ENCODE data around the gene MSH2.
A peak's percentile ranks its signal among the peaks of the same experiment; 100 is the strongest.
"Not testable (repeated sequence)": the region's sequence is repeated elsewhere in the genome, so short reads cannot be mapped to it uniquely, and the experiment has no call there.

The MSH2 gene

DNA sequence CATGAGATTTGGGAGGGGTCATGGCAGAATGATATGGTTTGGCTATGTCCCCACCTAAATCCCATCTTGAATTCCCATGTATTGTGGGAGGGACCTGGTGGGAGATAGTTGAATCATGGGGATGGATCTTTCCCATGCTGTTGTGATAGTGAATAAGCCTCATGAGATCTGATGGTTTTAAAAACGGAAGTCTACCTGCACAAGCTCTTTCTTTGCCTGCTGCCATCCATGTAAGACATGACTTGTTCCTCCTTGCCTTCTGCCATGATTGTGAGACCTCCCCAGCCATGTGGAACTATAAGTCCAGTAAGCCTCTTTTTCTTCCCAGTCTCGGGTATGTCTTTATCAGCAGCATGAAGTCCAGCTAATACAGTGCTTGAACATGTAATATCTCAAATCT is 5.0 kb downstream of the MSH2 start:
- DNase-seq (ENCODE audit: low spot score) = not testable (repeated sequence)

DNA sequence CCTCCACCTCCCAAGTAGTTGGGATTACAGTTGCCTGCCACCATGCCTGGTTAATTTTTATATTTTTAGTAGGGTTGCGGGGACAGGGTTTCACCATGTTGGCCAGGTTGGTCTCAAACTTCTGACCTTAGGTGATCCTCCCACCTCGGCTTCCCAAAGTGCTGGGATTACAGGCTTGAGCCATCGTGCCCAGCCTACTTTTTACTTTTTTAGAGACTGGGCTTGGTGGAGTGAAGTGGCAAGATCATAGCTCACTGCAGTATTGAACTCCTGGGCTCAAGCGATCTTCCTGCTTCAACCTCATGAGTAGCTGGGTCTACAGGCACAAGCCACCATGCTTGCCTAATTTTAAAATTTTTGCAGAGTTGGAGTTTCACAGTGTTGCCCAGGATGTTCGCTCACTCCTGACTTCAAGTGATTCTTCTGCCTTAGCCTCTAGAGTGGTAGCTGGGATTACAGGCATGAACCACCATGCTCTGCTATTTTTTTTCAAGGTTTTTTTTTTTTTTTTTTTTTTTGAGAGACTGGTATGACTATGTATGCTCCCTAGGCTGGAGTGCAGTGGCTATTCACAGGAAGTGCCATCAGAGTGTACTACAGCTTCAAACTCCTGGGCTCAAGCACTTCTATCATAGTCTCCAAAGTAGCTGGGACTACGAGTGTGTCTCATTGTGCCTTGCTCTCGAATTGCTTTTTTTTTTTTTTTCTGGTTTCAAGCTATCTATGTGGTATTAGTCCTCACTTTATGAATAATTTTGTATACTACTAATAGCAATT is 11.9 kb downstream of the MSH2 start:
- DNase-seq (ENCODE audit: low spot score) = no peak

DNA sequence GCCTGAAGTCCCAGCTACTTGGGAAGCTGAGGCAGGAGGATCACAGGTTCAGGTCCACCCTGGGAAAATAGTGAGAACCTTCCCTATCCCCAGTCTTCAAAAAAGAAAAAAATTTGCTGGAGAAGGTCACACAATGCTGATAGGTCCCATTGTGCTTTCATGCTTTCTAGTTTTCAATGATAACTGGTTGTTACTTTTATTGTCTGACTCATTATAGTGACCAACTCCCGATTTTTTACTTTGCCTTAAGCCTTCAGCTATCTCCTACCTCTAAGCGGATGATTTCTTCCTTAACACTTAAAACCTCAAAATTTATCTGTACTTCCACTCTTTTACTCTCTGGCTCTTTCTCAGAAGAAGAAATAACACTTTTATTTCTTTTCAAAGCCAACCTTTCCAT is 17.3 kb downstream of the MSH2 start:
- DNase-seq (ENCODE audit: low spot score) = no peak

DNA sequence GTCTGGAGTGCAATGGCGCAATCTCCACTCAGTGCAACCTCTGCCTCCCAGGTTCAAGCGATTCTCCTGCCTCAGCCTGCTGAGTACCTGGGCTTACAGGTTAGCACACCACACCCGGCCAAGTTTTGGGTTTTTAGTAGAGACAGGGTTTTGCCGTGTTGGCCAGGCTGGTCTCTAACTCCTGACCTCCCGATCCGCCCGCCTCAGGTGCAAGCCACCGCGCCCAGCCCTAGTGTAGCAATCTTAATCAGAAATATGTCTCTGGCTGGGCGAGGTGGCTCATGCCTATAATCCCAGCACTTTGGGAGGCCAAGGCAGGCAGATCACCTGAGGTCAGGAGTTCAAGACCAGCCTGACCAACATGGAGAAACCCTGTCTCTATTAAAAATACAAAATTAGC is 17.7 kb downstream of the MSH2 start:
- DNase-seq (ENCODE audit: low spot score) = peak; percentile 5

DNA sequence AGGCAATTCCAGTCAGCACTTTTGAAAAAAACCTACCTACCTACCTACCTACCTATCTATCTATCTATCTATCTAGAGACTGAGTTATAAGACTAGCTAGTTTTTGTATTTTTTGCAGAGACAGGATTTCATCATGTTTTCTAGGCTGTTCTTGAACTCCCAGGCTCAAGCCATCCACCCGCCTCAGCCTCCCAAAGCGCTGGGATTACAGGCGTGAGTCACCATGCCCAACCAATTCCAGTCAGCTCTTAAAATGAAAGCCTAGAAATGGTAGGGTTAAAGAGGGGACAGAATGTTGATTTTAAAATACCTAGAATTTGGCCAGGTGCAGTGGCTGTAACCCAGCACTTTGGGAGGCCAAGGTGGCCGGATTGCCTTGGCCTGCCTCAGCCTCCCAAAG is 19.1 kb downstream of the MSH2 start:
- DNase-seq (ENCODE audit: low spot score) = no peak

DNA sequence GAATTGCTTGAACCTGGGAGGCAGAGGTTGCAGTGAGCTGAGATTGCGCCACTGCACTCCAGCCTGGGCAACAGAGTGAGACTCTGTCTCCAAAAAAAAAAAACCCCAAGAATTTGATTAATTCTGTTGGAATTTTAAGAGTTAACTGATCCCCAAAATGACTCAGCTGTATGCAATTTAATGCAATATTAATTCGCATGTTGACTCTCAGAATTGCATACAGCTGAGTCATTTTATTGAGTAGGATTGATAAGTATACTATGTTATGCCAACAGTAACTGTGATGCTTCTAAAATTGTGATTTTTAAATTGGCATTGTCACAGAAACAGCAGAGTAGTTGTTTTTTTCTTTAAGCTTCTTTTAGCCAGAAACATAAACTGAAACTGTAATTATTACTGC is 19.6 kb downstream of the MSH2 start:
- DNase-seq (ENCODE audit: low spot score) = no peak

DNA sequence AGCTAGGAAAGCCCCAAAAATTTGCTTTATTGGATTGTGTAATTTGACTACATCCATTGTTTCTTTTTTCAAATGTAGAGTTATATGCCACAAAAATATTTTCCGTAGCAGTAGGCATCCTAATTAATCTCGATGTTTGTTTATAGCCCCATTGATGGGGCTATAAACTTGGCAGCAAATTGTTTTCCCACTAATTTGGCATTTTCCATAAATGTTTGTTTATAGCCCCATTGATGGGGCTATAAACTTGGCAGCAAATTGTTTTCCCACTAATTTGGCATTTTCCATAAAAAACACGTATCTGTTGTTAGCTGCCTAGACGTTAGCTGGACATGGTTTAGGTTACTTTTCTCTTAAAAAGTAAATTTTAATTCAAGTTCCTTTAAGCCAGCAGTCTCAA is 23.8 kb downstream of the MSH2 start:
- DNase-seq (ENCODE audit: low spot score) = no peak

DNA sequence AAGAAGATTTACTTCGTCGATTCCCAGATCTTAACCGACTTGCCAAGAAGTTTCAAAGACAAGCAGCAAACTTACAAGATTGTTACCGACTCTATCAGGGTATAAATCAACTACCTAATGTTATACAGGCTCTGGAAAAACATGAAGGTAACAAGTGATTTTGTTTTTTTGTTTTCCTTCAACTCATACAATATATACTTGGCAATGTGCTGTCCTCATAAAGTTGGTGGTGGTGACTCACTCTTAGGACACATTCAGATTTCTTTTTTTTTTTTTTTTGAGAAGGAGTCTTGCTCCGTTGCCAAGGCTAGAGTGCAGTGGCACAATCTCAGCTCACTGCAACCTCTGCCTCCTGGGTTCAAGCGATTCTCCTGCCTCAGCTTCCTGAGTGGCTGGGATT is 26.8 kb downstream of the MSH2 start:
- DNase-seq (ENCODE audit: low spot score) = no peak

DNA sequence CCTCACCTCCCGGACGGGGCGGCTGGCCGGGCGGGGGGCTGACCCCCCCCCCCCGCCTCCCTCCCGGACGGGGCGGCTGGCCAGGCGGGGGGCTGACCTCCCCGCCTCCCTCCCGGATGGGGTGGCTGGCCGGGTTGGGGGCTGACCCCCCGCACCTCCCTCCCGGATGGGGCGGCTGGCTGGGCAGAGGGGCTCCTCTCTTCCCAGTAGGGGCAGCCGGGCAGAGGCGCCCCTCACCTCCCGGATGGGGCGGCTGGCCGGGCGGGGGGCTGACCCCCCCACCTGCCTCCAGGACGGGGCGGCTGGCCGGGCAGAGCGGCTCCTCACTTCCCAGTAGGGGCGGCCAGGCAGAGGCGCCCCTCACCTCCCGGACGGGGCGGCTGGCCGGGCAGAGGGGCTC is 30.1 kb downstream of the MSH2 start:
- not testable (repeated sequence) for DNase-seq (ENCODE audit: low spot score)

DNA sequence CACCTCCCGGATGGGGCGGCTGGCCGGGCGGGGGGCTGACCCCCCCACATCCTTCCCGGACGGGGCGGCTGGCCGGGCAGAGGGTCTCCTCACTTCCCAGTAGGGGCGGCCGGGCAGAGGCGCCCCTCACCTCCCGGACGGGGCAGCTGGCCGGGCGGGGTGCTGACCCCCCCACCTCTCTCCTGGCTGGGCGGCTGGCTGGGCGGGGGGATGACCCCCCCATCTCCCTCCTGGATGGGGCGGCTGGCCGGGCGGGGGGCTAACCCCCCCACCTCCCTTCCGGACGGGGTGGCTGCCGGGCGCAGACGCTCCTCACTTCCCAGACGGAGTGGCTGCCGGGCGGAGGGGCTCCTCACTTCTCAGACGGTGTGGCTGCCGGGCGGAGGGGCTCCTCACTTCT is 30.5 kb downstream of the MSH2 start:
- not testable (repeated sequence) for DNase-seq (ENCODE audit: low spot score)

DNA sequence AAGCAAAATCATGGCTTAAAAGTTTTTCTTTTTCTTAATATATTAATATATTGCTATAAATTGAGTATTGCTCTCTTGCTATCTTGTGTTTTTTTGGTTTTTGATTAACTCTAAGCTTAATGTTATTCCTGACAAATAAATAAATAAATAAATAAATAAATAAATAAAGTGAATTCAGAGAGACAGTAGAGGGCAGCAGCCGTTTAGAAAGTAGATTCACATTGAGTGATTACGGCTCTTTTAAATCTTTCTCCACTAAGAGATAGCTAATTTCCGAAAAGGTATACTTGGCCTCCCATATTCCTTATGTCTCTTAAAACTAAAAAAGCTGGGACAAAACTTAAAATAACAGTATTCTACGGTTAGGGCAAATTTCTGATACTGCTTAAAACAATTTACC is 34.3 kb downstream of the MSH2 start:
- DNase-seq (ENCODE audit: low spot score) = no peak

DNA sequence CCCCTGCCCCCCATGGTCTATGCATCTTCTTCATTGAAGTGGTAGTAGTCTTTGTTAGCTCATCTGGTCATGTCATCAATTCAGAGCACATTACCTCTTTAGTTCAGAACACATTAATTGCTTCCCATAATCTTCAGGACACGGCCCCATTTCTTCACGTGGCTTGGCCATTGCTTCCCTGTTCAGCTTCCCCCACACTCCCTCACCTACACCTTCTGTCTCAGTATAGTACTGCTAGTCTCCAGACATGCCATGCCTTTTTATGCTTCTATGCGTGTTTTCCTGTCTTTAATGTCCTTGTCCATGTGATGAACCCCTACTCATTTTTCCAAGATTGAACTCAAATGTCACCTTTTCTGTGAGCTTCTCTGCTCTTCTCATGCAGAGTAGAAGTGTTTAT is 35.1 kb downstream of the MSH2 start:
- no peak for DNase-seq (ENCODE audit: low spot score)

DNA sequence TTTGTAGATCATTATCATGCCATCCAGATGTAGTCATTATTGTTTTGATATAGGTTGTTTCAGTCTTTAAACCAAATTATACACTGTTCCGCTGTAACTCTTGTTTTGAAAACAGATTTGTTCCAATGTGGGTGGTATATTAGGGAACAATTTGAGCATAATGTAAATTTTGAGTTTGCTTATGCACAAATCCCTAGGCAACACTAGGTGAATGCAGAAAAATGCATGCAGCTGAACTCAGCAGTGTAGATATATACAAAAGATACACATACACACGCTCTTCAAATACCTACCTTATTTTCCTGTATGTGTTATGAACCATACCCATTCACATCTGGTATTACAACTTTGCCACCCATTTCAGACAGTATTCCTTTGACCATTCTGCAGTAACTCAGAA is 35.8 kb downstream of the MSH2 start:
- no peak for DNase-seq (ENCODE audit: low spot score)

DNA sequence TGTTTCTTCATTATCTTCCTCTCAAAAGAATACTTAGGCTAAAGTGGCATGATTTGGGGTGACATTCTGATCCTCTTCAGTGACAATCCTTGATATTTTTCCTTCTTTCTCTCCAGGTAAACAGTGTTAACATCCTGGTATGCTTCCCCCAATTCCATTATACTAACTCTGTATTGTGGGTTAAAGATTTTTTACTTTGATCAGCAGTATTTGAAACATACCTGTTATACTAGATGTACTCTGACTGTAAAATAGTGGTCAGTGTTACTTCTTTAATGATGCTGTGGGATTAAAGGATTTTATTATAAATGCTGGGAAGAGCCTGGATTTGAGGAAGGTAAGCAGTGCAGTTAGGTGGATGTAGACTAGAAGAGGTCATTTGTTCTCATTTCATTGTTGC is 48.8 kb downstream of the MSH2 start:
- no peak for DNase-seq (ENCODE audit: low spot score)

DNA sequence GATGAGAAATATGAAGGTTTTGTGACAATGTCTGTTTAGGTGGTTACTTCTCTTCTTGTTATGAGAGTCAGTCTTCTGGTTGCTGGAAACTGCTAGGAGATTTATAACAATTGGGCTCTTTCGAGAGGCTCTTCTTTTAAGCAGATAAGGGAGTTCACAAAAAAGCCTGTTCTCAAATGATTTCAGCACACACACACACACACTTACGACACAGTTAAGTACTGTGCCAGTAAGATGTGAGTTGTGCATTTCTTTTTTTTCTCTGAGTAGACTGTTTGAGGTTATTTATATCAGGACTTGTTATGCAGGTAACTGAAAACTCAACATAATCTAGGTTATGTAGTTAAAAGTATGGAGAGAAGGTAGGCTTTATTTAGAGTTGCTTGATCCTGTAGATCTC is 49.8 kb downstream of the MSH2 start:
- no peak for DNase-seq (ENCODE audit: low spot score)

DNA sequence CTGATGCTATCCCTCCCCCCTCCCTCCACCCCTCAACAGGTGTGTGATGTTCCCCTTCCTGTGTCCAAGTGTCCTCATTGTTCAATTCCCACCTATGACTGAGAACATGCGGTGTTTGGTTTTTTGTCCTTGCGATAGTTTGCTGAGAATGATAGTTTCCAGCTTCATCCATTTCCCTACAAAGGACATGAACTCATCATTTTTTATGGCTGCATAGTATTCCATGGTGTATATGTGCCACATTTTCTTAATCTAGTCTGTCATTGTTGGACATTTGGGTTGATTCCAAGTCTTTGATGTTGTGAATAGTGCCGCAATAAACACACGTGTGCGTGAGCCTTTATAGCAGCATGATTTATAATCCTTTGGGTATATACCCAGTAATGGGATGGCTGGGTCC is 51.9 kb downstream of the MSH2 start:
- DNase-seq (ENCODE audit: low spot score) = not testable (repeated sequence)

DNA sequence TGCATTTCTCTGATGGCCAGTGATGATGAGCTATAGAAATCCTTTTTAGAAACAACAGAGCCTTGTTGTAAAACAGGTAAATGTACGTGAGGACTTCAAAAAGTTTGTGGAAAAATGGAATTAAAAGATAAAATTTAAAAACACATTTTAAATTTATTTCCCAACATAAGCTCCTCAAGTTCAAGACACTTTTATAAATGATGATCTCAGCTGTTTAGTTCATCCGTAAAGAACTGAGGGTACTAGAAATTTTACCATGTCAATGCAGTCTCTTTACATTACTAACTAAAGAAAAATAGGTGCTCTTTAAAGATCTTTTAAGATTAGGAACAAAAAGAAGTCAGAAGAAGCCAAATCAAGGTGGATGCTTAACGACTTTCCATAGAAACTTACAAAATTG is 52.5 kb downstream of the MSH2 start:
- DNase-seq (ENCODE audit: low spot score) = no peak

DNA sequence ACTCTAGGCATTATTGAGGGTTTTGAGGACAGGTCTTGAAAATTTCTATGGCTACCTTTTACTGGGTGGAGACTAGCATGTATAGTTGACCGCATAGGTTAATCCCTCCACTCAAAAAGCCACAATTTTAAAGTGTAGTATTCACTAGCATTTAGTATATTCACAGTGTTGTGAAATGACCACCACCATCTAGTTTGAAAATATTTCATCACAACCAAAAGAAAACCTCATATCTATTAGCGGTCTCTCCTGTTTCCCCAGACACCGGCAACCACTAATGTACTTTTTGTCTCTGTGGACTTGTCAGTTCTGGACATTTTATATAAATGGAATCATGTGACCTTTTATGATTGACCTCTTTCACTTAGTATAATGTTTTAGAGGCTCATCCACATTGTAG is 53.9 kb downstream of the MSH2 start:
- no peak for DNase-seq (ENCODE audit: low spot score)

DNA sequence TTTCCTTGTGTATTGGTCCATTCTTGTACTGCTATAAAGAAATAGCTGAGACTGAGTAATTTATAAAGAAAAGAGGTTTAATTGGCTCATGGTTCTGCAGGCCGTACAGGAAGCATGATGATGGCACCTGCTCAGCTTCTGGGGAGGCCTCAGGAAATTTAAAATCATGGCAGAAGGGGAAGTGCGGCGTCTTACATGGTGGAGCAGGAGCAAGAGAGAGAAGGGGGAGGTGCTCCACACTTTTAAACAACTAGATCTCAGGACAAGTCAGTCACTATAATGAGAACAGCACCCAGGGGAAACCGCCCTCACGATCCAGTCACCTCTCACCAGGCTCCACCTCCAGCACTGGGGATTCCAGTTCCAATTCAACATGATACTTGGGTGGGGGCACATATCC is 54.3 kb downstream of the MSH2 start:
- DNase-seq (ENCODE audit: low spot score) = no peak

DNA sequence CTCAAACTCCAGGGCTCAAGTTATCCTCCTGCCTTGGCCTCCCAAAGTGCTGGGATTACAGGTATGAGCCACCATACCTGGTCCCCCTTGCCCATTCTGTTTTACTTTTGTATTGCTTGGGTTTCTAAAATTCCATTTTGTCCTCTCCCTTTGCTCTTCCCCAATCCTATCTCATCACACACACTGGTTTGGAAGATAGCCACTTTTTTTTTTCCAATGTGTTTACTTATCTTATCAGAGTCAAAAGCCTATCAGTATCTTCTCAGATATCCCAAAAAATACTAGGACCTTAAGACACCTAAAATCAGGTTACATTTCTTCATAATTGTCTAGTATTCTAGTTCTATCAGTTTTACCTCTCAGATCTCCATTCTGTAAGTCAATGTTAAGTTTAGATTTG is 56.1 kb downstream of the MSH2 start:
- DNase-seq (ENCODE audit: low spot score) = no peak

DNA sequence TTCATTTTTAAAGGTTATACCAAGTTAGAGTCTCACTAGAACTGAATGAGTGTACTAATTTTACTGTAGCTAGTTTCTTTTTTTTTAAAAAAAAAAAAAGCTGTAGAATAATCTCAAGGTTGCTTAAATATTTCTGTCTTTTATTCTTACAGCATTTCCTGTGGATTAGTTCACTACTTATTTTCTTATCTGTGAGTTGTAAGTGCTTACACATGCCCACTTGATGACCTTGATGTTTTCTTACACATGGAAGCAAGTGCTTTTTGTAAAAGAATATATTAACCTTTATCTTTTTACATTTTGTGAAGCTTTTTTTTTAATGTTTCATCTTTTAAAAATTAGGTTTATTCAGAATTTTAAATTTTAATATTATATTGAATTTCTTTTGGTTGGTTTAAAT is 57.8 kb downstream of the MSH2 start:
- no peak for DNase-seq (ENCODE audit: low spot score)

DNA sequence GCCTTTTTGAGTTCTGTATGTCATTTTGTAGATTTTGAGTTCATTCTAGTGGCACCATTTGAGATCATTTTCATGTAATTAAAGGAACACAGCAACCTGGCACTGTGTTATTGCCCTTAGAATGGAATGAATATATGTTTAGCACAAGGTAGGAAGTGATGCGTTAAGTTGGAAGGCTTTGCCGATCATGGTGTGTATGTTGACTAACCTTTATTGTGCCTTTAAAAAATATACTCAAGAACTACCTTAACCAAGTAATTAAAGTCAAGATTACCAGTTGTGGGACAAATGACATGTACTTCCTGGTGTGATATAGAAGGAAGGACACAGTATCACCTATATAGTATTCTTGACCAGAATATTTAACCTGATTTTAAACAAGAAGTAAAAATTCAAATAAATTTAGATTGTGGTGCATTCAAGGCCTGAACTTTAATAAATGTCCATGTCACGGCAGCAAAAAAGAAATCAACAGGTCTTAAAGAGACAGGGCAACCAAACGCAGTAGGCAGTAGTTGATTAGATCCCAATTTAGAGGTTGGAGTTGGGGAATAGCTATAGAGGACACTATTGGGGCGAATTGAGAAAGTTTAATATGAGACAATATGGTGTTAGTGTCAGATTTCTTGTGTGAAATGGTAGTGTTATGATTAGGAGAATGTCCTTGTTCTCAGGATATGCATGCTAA is 68.6 kb downstream of the MSH2 start:
- no peak for DNase-seq (ENCODE audit: low spot score)

DNA sequence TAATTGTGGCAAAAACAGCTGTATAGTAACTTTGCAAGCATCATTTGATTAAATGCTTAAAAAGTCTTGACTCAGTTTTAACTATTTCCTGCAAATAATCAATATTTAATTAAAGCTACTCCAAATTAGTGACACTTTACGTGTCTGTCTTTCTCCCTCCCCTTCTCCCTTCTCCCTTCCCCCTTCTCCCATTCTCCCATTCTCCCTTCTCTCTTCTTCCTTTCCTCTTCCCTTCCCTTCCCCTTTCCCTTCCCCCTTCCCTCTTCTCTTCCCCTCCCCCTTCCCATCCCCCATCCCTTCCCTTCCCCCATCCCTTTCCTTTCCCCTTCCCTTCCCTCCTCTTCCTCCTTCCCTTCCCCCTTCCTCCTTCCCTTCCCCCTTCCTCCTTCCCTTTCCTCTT is 76.9 kb downstream of the MSH2 start:
- DNase-seq (ENCODE audit: low spot score) = no peak

DNA sequence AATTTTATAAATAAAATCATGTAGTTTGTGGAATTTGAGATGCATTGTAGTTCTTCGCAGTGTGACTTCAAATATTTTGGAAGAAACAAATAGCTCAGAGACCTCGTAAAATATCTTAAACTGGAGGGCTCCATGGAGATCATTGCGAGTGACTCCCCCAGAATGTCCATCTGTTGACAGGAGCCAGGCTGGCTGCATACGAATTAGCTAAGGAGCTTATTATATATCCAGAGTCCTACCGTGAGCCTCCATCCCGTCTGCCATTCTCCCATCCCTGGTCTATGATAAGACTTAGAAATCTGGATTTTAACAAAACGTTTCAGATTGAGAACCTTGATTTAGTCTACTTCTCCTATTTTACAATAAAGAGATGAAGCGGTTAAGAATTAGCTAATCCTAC is 80.2 kb downstream of the MSH2 start:
- no peak for DNase-seq (ENCODE audit: low spot score)

Data from ecto neural progenitor cell (in vitro differentiated cells).